ENCODE measurements around the gene TNFAIP8L3. TPM values are rescaled to one million over a fixed set of nuclear protein-coding genes. Genes with fewer than 3 reads are reported as not detected.

The TNFAIP8L3 gene
- total RNA-seq, 1 experiment from 2014 or later, result 0.20 TPM

GRCh38 chr15:51011212-51011611 lies 83.5 kb downstream of the TNFAIP8L3 start:
- H3K27ac ChIP-seq, result no peak overlapping the region
- no peak overlapping the region for H3K4me2 ChIP-seq
- ChIA-PET CTCF (no interaction called here), POLR2A (ENCODE audit: unreplicated experiment) (no interaction called here)
- DNase-seq, result no peak
- no peaks in the 10 kb centered on the region for H3K4me1 ChIP-seq (replicated peaks; ENCODE audit: insufficient read depth)
- no peaks in the 10 kb centered on the region for H3K27me3 ChIP-seq (ENCODE audit: insufficient read depth, low read depth)
- no peaks in the 10 kb centered on the region for H3F3A ChIP-seq (ENCODE audit: insufficient read depth, low read depth)
- H3K79me2 ChIP-seq (ENCODE audit: low read depth), result no peaks in the 10 kb centered on the region
- no peaks in the 10 kb centered on the region for H4K20me1 ChIP-seq (ENCODE audit: insufficient read depth)
- no peaks in the 10 kb centered on the region for H3K9me3 ChIP-seq (ENCODE audit: insufficient read depth, low read depth)
- H3K4me3 ChIP-seq, result no peak overlapping the region
- H3K36me3 ChIP-seq (ENCODE audit: low read depth), result no peaks in the 10 kb centered on the region
- H3K9me2 ChIP-seq (ENCODE audit: insufficient read depth), result no peaks in the 10 kb centered on the region
- H2AFZ ChIP-seq, result no peak overlapping the region
- BruUV-seq (replicated peaks), result no TSS peak
- TF ChIP-seq EZH2 (IDR thresholded peaks at IDR 0.05; ENCODE audit: low read depth) (no peak), CTCF (conservative IDR thresholded peaks at IDR 0.05) (no peak)
- intact Hi-C loops (cut with micrococcal nuclease; ENCODE audit: unreplicated experiment), result no loop called here

GRCh38 chr15:51007131-51007666 lies 87.5 kb downstream of the TNFAIP8L3 start:
- DNase-seq, result no peak
- Histone ChIP-seq H3K4me2 (no peak overlapping the region), H3K79me2 (ENCODE audit: low read depth) (no peaks in the 10 kb centered on the region), H3K9me3 (ENCODE audit: insufficient read depth, low read depth) (no peaks in the 10 kb centered on the region), H3F3A (ENCODE audit: insufficient read depth, low read depth) (0 out of 2 replicates have a peak, but pooled peaks cover 4% of the 10 kb centered on the region), H3K27ac (no peak overlapping the region), H3K36me3 (ENCODE audit: low read depth) (no peaks in the 10 kb centered on the region), H4K20me1 (ENCODE audit: insufficient read depth) (no peaks in the 10 kb centered on the region), H3K4me3 (no peak overlapping the region), H3K27me3 (ENCODE audit: insufficient read depth, low read depth) (no peaks in the 10 kb centered on the region), H3K9me2 (ENCODE audit: insufficient read depth) (no peaks in the 10 kb centered on the region), H2AFZ (no peak overlapping the region), H3K4me1 (replicated peaks; ENCODE audit: insufficient read depth) (peaks cover 7% of the 10 kb centered on the region; the same call in 1 of the 2 replicates)
- intact Hi-C loops (cut with micrococcal nuclease; ENCODE audit: unreplicated experiment), result no loop called here
- CTCF ChIA-PET, result no interaction called here
- POLR2A ChIA-PET (ENCODE audit: unreplicated experiment), result no interaction called here
- BruUV-seq (replicated peaks), result no TSS peak
- no peak for TF ChIP-seq CTCF (conservative IDR thresholded peaks at IDR 0.05)
- TF ChIP-seq EZH2 (IDR thresholded peaks at IDR 0.05; ENCODE audit: low read depth), result no peak

Other genes starting within 250 kb of the TNFAIP8L3 start
- gene AP4E1, start 186.2 kb downstream of the TNFAIP8L3 start, total RNA-seq (2021), result 5.7 and 10.0 TPM in 2 replicates
- 0.94 TPM in 1 of 2 replicates, not detected in the other for gene CYP19A1, start 243.7 kb upstream of the TNFAIP8L3 start, total RNA-seq (2021)
- gene GLDN, start 246.7 kb upstream of the TNFAIP8L3 start, total RNA-seq (2021), result not detected in 2 replicates